HepG2 (cell line): ENCODE results near the gene MAPK6. TPM values are rescaled to one million over a fixed set of nuclear protein-coding genes. Genes with fewer than 3 reads are reported as not detected.

ENCODE experiments used
- NFKB2 ChIP-seq: sonication (generic); formaldehyde crosslinking; IDR thresholded peaks from 2 replicates; pipeline ENCODE4 v1.4.0; 2020; ENCODE audit warnings: missing genetic modification reagents, borderline replicate concordance
- SKI ChIP-seq: fragments of 450-650 bp; IDR thresholded peaks from one replicate; pipeline ENCODE4 v1.6.1; 2018; ENCODE audit warnings: mild to moderate bottlenecking; ENCODE audit not compliant: partially characterized antibody
- SMAD1 ChIP-seq: sonication (generic); formaldehyde crosslinking; IDR thresholded peaks from 2 replicates; pipeline ENCODE4 v1.4.0; 2020; ENCODE audit warnings: missing genetic modification reagents, low read depth, mild to moderate bottlenecking, borderline replicate concordance
- polyA plus RNA-seq, 8 experiments: library from polyadenylated mRNA; depleted of rRNA in 3 of 8; stranded (reverse) in 7 of 8; unstranded in 1 of 8; fragments of >200 nt; fragmentation: Illumina TruSeq in 4 of 8; extraction: Trizol in 4 of 8; gene quantifications; 2 replicates each; pipeline versions ENCODE4 v1.2.1 to v1.2.3, GENCODE V29; 2011 to 2016; ENCODE audit warnings: low read depth in 4 of 8, missing spikeins in 1 of 8, mixed read lengths in 1 of 8; ENCODE audit not compliant: insufficient read depth in 1 of 8
- total RNA-seq, 5 experiments: library from RNA; depleted of rRNA; stranded (reverse); fragments of >200 nt; fragmentation: Illumina TruSeq; extraction: Trizol; gene quantifications; 2 replicates each; pipeline ENCODE4 v1.2.3, GENCODE V29; 2016; ENCODE audit warnings: low read depth in 1 of 5
- TF ChIP-seq, protein P1 (sequence below): sonication (generic); formaldehyde crosslinking; IDR thresholded peaks from one replicate; pipeline ENCODE4 v1.5.1; 2020; ENCODE audit warnings: mild to moderate bottlenecking, missing genetic modification reagents; ENCODE audit errors: not compliant biosample characterization
- TF ChIP-seq, protein P2 (sequence below): sonication (generic); formaldehyde crosslinking; IDR thresholded peaks from 2 replicates; pipeline ENCODE4 v1.5.1; 2020; ENCODE audit warnings: mild to moderate bottlenecking, missing genetic modification reagents, borderline replicate concordance
- TF ChIP-seq, protein P3 (sequence below): sonication (generic); formaldehyde crosslinking; IDR thresholded peaks from 2 replicates; pipeline ENCODE4 v1.4.0; 2020; ENCODE audit warnings: missing genetic modification reagents
- TF ChIP-seq, protein P4 (sequence below): sonication (generic); formaldehyde crosslinking; IDR thresholded peaks from 2 replicates; pipeline ENCODE4 v1.5.0; 2020; ENCODE audit warnings: mild to moderate bottlenecking, missing genetic modification reagents

MAPK6 gene
- total and polyA plus RNA-seq, 2 of the 13 experiments (the other 11 are each of a cell fraction or from before 2014, with no cell fraction given), result 89.5 to 99.7 TPM

DNA sequence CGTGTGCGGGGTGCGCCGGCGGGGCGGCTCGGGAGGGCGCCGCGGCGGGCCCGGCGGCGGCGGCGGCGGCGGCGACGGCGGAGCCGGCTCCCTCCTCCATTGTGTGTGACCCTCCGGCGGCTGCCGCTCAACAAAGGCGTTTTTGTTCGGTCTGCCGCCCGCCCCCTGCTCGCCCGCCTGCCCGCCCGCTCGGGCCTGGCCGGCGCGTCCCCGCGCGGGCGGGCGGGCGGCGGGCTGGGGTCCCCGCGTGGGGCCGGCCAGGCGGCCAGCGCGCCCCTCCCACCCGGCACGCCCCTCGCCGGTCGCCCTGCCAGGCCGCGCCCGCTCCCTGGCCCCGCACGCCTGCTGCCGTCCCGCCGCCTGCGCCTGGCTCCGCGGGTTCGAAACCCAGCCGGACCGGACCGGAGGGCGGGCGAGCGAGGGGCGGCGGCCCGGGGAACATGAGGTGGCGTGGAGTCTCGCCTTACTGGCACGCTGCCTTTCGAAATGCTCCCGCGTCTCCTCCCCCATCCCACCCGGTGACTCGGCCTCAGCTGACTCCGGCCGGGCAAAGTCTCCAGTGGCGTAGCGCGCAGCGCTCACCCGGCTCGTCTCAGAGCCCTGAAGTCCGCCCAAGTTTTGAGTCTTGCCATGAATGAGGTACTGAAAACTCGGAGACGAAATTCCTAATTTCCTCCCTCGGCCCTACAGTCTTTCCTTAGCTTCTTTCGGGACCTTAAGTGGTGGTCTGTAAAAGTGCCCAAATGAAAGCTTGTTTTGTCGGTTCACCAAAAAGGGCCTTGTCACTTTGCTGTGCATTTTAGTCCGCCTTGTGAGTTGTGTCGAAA, 588 bp downstream of the MAPK6 start (continued):
- TF ChIP-seq, protein P1, sequence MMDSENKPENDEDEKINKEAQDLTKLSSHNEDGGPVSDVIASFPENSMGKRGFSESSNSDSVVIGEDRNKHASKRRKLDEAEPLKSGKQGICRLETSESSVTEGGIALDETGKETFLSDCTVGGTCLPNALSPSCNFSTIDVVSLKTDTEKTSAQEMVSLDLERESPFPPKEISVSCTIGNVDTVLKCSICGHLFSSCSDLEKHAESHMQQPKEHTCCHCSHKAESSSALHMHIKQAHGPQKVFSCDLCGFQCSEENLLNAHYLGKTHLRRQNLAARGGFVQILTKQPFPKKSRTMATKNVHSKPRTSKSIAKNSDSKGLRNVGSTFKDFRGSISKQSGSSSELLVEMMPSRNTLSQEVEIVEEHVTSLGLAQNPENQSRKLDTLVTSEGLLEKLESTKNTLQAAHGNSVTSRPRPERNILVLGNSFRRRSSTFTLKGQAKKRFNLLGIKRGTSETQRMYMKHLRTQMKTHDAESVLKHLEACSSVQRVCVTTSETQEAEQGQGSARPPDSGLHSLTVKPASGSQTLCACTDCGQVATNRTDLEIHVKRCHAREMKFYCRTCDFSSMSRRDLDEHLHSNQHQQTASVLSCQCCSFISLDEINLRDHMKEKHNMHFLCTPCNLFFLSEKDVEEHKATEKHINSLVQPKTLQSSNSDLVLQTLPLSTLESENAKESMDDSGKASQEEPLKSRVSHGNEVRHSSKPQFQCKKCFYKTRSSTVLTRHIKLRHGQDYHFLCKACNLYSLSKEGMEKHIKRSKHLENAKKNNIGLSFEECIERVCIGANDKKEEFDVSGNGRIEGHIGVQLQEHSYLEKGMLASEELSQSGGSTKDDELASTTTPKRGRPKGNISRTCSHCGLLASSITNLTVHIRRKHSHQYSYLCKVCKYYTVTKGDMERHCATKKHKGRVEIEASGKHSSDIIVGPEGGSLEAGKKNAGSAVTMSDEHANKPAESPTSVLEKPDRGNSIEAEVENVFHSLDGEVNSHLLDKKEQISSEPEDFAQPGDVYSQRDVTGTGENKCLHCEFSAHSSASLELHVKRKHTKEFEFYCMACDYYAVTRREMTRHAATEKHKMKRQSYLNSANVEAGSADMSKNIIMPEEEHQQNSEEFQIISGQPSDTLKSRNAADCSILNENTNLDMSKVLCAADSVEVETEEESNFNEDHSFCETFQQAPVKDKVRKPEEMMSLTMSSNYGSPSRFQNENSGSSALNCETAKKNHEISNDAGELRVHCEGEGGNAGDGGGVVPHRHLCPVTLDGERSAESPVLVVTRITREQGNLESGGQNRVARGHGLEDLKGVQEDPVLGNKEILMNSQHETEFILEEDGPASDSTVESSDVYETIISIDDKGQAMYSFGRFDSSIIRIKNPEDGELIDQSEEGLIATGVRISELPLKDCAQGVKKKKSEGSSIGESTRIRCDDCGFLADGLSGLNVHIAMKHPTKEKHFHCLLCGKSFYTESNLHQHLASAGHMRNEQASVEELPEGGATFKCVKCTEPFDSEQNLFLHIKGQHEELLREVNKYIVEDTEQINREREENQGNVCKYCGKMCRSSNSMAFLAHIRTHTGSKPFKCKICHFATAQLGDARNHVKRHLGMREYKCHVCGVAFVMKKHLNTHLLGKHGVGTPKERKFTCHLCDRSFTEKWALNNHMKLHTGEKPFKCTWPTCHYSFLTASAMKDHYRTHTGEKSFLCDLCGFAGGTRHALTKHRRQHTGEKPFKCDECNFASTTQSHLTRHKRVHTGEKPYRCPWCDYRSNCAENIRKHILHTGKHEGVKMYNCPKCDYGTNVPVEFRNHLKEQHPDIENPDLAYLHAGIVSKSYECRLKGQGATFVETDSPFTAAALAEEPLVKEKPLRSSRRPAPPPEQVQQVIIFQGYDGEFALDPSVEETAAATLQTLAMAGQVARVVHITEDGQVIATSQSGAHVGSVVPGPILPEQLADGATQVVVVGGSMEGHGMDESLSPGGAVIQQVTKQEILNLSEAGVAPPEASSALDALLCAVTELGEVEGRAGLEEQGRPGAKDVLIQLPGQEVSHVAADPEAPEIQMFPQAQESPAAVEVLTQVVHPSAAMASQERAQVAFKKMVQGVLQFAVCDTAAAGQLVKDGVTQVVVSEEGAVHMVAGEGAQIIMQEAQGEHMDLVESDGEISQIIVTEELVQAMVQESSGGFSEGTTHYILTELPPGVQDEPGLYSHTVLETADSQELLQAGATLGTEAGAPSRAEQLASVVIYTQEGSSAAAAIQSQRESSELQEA (CRISPR knock-in tag), result no peak
- TF ChIP-seq SKI, result peak; percentile 86
- 0 out of 2 replicates have a peak, but pooled peaks have one; percentile 13 for TF ChIP-seq SMAD1 (CRISPR knock-in tag)
- TF ChIP-seq, protein P2, sequence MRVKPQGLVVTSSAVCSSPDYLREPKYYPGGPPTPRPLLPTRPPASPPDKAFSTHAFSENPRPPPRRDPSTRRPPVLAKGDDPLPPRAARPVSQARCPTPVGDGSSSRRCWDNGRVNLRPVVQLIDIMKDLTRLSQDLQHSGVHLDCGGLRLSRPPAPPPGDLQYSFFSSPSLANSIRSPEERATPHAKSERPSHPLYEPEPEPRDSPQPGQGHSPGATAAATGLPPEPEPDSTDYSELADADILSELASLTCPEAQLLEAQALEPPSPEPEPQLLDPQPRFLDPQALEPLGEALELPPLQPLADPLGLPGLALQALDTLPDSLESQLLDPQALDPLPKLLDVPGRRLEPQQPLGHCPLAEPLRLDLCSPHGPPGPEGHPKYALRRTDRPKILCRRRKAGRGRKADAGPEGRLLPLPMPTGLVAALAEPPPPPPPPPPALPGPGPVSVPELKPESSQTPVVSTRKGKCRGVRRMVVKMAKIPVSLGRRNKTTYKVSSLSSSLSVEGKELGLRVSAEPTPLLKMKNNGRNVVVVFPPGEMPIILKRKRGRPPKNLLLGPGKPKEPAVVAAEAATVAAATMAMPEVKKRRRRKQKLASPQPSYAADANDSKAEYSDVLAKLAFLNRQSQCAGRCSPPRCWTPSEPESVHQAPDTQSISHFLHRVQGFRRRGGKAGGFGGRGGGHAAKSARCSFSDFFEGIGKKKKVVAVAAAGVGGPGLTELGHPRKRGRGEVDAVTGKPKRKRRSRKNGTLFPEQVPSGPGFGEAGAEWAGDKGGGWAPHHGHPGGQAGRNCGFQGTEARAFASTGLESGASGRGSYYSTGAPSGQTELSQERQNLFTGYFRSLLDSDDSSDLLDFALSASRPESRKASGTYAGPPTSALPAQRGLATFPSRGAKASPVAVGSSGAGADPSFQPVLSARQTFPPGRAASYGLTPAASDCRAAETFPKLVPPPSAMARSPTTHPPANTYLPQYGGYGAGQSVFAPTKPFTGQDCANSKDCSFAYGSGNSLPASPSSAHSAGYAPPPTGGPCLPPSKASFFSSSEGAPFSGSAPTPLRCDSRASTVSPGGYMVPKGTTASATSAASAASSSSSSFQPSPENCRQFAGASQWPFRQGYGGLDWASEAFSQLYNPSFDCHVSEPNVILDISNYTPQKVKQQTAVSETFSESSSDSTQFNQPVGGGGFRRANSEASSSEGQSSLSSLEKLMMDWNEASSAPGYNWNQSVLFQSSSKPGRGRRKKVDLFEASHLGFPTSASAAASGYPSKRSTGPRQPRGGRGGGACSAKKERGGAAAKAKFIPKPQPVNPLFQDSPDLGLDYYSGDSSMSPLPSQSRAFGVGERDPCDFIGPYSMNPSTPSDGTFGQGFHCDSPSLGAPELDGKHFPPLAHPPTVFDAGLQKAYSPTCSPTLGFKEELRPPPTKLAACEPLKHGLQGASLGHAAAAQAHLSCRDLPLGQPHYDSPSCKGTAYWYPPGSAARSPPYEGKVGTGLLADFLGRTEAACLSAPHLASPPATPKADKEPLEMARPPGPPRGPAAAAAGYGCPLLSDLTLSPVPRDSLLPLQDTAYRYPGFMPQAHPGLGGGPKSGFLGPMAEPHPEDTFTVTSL (CRISPR knock-in tag), result 0 out of 2 replicates have a peak, but pooled peaks have one; percentile 14
- TF ChIP-seq, protein P3, sequence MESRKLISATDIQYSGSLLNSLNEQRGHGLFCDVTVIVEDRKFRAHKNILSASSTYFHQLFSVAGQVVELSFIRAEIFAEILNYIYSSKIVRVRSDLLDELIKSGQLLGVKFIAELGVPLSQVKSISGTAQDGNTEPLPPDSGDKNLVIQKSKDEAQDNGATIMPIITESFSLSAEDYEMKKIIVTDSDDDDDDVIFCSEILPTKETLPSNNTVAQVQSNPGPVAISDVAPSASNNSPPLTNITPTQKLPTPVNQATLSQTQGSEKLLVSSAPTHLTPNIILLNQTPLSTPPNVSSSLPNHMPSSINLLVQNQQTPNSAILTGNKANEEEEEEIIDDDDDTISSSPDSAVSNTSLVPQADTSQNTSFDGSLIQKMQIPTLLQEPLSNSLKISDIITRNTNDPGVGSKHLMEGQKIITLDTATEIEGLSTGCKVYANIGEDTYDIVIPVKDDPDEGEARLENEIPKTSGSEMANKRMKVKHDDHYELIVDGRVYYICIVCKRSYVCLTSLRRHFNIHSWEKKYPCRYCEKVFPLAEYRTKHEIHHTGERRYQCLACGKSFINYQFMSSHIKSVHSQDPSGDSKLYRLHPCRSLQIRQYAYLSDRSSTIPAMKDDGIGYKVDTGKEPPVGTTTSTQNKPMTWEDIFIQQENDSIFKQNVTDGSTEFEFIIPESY, result no peak
- TF ChIP-seq, protein P4, sequence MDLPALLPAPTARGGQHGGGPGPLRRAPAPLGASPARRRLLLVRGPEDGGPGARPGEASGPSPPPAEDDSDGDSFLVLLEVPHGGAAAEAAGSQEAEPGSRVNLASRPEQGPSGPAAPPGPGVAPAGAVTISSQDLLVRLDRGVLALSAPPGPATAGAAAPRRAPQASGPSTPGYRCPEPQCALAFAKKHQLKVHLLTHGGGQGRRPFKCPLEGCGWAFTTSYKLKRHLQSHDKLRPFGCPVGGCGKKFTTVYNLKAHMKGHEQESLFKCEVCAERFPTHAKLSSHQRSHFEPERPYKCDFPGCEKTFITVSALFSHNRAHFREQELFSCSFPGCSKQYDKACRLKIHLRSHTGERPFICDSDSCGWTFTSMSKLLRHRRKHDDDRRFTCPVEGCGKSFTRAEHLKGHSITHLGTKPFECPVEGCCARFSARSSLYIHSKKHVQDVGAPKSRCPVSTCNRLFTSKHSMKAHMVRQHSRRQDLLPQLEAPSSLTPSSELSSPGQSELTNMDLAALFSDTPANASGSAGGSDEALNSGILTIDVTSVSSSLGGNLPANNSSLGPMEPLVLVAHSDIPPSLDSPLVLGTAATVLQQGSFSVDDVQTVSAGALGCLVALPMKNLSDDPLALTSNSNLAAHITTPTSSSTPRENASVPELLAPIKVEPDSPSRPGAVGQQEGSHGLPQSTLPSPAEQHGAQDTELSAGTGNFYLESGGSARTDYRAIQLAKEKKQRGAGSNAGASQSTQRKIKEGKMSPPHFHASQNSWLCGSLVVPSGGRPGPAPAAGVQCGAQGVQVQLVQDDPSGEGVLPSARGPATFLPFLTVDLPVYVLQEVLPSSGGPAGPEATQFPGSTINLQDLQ (CRISPR knock-in tag), result peak; percentile 17; the same call in 1 of the 2 replicates
- TF ChIP-seq NFKB2, result no peak; the same call in 1 of the 2 replicates
